Measurements from ENCODE around the gene PURB. TPM values are rescaled to one million over a fixed set of nuclear protein-coding genes. Genes with fewer than 3 reads are reported as not detected.

Gene PURB
- total and polyA plus RNA-seq, 10 of the 15 experiments (the other 5 are each of a cell fraction or from before 2014, with no cell fraction given): 0.77 to 18.6 (median 8.9) TPM

- POLR2A ChIA-PET: interaction anchor here (0.6 to 0.9 kb wide), 2 partner anchors 13 to 123 kb away, joined by 3 read pairs; no protein-coding TSS in a partner anchor
- TF ChIP-seq DPF2 (IDR thresholded peaks at IDR 0.05) (no peak), EZH2 (IDR thresholded peaks at IDR 0.05; ENCODE audit: borderline replicate concordance, control insufficient read depth, low read depth, low read length) (no peak), KDM1A (IDR thresholded peaks at IDR 0.05; ENCODE audit: borderline replicate concordance) (no peak), TCF7 (IDR thresholded peaks at IDR 0.05; ENCODE audit: borderline replicate concordance) (no peak), SREBF1 (IDR thresholded peaks at IDR 0.05; ENCODE audit: low read length) (no peak), SMARCA5 (IDR thresholded peaks at IDR 0.05) (no peak), NKRF (conservative IDR thresholded peaks at IDR 0.05) (no peak), EGR1 (IDR thresholded peaks at IDR 0.05; ENCODE audit: borderline replicate concordance in 1 of 2, low read depth in 2 of 2, low read length in 2 of 2) (no peak)
- TF ChIP-seq, protein P1, sequence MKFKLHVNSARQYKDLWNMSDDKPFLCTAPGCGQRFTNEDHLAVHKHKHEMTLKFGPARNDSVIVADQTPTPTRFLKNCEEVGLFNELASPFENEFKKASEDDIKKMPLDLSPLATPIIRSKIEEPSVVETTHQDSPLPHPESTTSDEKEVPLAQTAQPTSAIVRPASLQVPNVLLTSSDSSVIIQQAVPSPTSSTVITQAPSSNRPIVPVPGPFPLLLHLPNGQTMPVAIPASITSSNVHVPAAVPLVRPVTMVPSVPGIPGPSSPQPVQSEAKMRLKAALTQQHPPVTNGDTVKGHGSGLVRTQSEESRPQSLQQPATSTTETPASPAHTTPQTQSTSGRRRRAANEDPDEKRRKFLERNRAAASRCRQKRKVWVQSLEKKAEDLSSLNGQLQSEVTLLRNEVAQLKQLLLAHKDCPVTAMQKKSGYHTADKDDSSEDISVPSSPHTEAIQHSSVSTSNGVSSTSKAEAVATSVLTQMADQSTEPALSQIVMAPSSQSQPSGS (IDR thresholded peaks at IDR 0.05; ENCODE audit: low read length): no peak
- TF ChIP-seq, protein P2, sequence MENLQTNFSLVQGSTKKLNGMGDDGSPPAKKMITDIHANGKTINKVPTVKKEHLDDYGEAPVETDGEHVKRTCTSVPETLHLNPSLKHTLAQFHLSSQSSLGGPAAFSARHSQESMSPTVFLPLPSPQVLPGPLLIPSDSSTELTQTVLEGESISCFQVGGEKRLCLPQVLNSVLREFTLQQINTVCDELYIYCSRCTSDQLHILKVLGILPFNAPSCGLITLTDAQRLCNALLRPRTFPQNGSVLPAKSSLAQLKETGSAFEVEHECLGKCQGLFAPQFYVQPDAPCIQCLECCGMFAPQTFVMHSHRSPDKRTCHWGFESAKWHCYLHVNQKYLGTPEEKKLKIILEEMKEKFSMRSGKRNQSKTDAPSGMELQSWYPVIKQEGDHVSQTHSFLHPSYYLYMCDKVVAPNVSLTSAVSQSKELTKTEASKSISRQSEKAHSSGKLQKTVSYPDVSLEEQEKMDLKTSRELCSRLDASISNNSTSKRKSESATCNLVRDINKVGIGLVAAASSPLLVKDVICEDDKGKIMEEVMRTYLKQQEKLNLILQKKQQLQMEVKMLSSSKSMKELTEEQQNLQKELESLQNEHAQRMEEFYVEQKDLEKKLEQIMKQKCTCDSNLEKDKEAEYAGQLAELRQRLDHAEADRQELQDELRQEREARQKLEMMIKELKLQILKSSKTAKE (IDR thresholded peaks at IDR 0.05; ENCODE audit: low read depth, poor library complexity, severe bottlenecking): no peak
- TF ChIP-seq, protein P3, sequence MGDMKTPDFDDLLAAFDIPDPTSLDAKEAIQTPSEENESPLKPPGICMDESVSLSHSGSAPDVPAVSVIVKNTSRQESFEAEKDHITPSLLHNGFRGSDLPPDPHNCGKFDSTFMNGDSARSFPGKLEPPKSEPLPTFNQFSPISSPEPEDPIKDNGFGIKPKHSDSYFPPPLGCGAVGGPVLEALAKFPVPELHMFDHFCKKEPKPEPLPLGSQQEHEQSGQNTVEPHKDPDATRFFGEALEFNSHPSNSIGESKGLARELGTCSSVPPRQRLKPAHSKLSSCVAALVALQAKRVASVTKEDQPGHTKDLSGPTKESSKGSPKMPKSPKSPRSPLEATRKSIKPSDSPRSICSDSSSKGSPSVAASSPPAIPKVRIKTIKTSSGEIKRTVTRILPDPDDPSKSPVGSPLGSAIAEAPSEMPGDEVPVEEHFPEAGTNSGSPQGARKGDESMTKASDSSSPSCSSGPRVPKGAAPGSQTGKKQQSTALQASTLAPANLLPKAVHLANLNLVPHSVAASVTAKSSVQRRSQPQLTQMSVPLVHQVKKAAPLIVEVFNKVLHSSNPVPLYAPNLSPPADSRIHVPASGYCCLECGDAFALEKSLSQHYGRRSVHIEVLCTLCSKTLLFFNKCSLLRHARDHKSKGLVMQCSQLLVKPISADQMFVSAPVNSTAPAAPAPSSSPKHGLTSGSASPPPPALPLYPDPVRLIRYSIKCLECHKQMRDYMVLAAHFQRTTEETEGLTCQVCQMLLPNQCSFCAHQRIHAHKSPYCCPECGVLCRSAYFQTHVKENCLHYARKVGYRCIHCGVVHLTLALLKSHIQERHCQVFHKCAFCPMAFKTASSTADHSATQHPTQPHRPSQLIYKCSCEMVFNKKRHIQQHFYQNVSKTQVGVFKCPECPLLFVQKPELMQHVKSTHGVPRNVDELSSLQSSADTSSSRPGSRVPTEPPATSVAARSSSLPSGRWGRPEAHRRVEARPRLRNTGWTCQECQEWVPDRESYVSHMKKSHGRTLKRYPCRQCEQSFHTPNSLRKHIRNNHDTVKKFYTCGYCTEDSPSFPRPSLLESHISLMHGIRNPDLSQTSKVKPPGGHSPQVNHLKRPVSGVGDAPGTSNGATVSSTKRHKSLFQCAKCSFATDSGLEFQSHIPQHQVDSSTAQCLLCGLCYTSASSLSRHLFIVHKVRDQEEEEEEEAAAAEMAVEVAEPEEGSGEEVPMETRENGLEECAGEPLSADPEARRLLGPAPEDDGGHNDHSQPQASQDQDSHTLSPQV (IDR thresholded peaks at IDR 0.05): no peak
- TF ChIP-seq, protein P4, sequence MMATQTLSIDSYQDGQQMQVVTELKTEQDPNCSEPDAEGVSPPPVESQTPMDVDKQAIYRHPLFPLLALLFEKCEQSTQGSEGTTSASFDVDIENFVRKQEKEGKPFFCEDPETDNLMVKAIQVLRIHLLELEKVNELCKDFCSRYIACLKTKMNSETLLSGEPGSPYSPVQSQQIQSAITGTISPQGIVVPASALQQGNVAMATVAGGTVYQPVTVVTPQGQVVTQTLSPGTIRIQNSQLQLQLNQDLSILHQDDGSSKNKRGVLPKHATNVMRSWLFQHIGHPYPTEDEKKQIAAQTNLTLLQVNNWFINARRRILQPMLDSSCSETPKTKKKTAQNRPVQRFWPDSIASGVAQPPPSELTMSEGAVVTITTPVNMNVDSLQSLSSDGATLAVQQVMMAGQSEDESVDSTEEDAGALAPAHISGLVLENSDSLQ (IDR thresholded peaks at IDR 0.05): no peak
Measured at GRCh38 chr7:44894888-44895580, 9.7 kb upstream of the PURB start.

More at GRCh38 chr7:44894888-44895580, 9.7 kb upstream of the PURB start:
- no peaks in the 10 kb centered on the region for H4K20me1 ChIP-seq (ENCODE audit: control insufficient read depth, insufficient read depth)
- intact Hi-C loops (cut with micrococcal nuclease; ENCODE audit: unreplicated experiment): no loop called here
- H3K4me2 ChIP-seq (ENCODE audit: control insufficient read depth, insufficient read depth): no peak overlapping the region
- no peak overlapping the region for H2AFZ ChIP-seq (ENCODE audit: control insufficient read depth, low read depth, low read length)
- H3K27ac ChIP-seq (ENCODE audit: control insufficient read depth, insufficient read depth): no peak overlapping the region
- no peak for FAIRE-seq
- no peak overlapping the region for H3K9ac ChIP-seq (ENCODE audit: control insufficient read depth, insufficient read depth, low read length)
- no peaks in the 10 kb centered on the region for H3K79me2 ChIP-seq (ENCODE audit: control insufficient read depth, insufficient read depth, low read length)
- RAD21 ChIA-PET (ENCODE audit: unreplicated experiment): interaction anchor here (0.6 kb wide), 1 partner anchor 21 kb away, joined by 5 read pairs; no protein-coding TSS in a partner anchor
- CTCF ChIA-PET: interaction anchor here (1.4 to 1.6 kb wide), 2 partner anchors 10 to 18 kb away, joined by 3 to 4 read pairs; no protein-coding TSS in a partner anchor
- in situ Hi-C loops (cut with MboI): no loop called here
- SMC1A ChIA-PET (ENCODE audit: uncharacterized antibody, unreplicated experiment): no interaction called here
- WGBS (ENCODE audit: insufficient coverage, insufficient replicate concordance, low lambda C conversion rate, missing lambda C conversion rate): 44% methylated on average over 4 of the region's 4 CpGs
- no peaks in the 10 kb centered on the region for H3K4me1 ChIP-seq (ENCODE audit: control insufficient read depth, insufficient read depth, low read length)
- no peak for ATAC-seq
- no peaks in the 10 kb centered on the region for H3K36me3 ChIP-seq (ENCODE audit: control insufficient read depth in 2 of 2, insufficient read depth in 2 of 2, low read length in 1 of 2)
- DNase-seq (ENCODE audit: low read depth, low spot score): no peak
- BruUV-seq (replicated peaks): no TSS peak
- no peaks in the 10 kb centered on the region; the same call in 2 of the 3 replicates for H3K9me3 ChIP-seq (replicated peaks; ENCODE audit: control insufficient read depth, insufficient read depth, low read length)
- no peaks in the 10 kb centered on the region for H3K27me3 ChIP-seq (replicated peaks in 1 of 2; ENCODE audit: control insufficient read depth in 2 of 2, insufficient read depth in 2 of 2, low read length in 1 of 2)
- no peak overlapping the region for H3K4me3 ChIP-seq
